Measurements from ENCODE around the gene CNOT2. TPM values are rescaled to one million over a fixed set of nuclear protein-coding genes. Genes with fewer than 3 reads are reported as not detected.

CNOT2 gene
- total and polyA plus RNA-seq, 4 donors, result 17.5 to 93.4 (median 49.0) TPM

Other genes starting within 250 kb of the CNOT2 start
- 1 to 10 TPM in 1 of 2 donors, under 1 TPM in 1; 0.84 to 1.3 TPM for gene KCNMB4, start 122.9 kb downstream of the CNOT2 start, total RNA-seq
- under 1 TPM; 0.46 to 0.47 TPM for gene KCNMB4, start 122.9 kb downstream of the CNOT2 start, polyA plus RNA-seq

Data from liver (tissue), 4 donors.